ENCODE results near the gene CRTAP. TPM values are rescaled to one million over a fixed set of nuclear protein-coding genes. Genes with fewer than 3 reads are reported as not detected.
"Not testable (repeated sequence)": the region's sequence is repeated elsewhere in the genome, so short reads cannot be mapped to it uniquely, and the experiment has no call there.

Gene CRTAP
- total RNA-seq (100 to 1,000 TPM; 228 to 238 TPM), polyA plus RNA-seq (ENCODE audit: insufficient read length in 6 of 6) (100 to 1,000 TPM; 229 to 248 (median 243) TPM)
- long read RNA-seq, donor 1, full-length matches to known transcripts = 51 of 108 reads
- long read RNA-seq, donor 1, partial matches to known transcripts = 45 of 108 reads
- long read RNA-seq, donor 1, other reads (novel, unspliced or antisense) = 12 of 108 reads
- long read RNA-seq, donor 2, full-length matches to known transcripts = 56 of 73 reads
- long read RNA-seq, donor 2, partial matches to known transcripts = 17 of 73 reads
- long read RNA-seq, donor 2, other reads (novel, unspliced or antisense) = 0 of 73 reads
- long read RNA-seq, donor 3, full-length matches to known transcripts = 37 of 50 reads
- long read RNA-seq, donor 3, partial matches to known transcripts = 13 of 50 reads
- long read RNA-seq, donor 3, other reads (novel, unspliced or antisense) = 0 of 50 reads
- long read RNA-seq, donor 4, full-length matches to known transcripts = 32 of 66 reads
- long read RNA-seq, donor 4, partial matches to known transcripts = 27 of 66 reads
- long read RNA-seq, donor 4, other reads (novel, unspliced or antisense) = 7 of 66 reads
- long read RNA-seq, donor 5, full-length matches to known transcripts = 36 of 53 reads
- long read RNA-seq, donor 5, partial matches to known transcripts = 10 of 53 reads
- long read RNA-seq, donor 5, other reads (novel, unspliced or antisense) = 7 of 53 reads
- long read RNA-seq, donor 6, full-length matches to known transcripts = 29 of 34 reads
- long read RNA-seq, donor 6, partial matches to known transcripts = 5 of 34 reads
- long read RNA-seq, donor 6, other reads (novel, unspliced or antisense) = 0 of 34 reads
- long read RNA-seq, donor 7, full-length matches to known transcripts = 17 of 17 reads
- long read RNA-seq, donor 7, partial matches to known transcripts = 0 of 17 reads
- long read RNA-seq, donor 7, other reads (novel, unspliced or antisense) = 0 of 17 reads
- long read RNA-seq, donor 8, full-length matches to known transcripts = 39 of 44 reads
- long read RNA-seq, donor 8, partial matches to known transcripts = 0 of 44 reads
- long read RNA-seq, donor 8, other reads (novel, unspliced or antisense) = 5 of 44 reads
- long read RNA-seq, donor 9 = 0 reads
- long read RNA-seq, donor 10, full-length matches to known transcripts = 44 of 61 reads
- long read RNA-seq, donor 10, partial matches to known transcripts = 5 of 61 reads
- long read RNA-seq, donor 10, other reads (novel, unspliced or antisense) = 12 of 61 reads
- long read RNA-seq, donor 11, full-length matches to known transcripts = 10 of 10 reads
- long read RNA-seq, donor 11, partial matches to known transcripts = 0 of 10 reads
- long read RNA-seq, donor 11, other reads (novel, unspliced or antisense) = 0 of 10 reads
- long read RNA-seq, donor 12, full-length matches to known transcripts = 30 of 40 reads
- long read RNA-seq, donor 12, partial matches to known transcripts = 0 of 40 reads
- long read RNA-seq, donor 12, other reads (novel, unspliced or antisense) = 10 of 40 reads

DNA sequence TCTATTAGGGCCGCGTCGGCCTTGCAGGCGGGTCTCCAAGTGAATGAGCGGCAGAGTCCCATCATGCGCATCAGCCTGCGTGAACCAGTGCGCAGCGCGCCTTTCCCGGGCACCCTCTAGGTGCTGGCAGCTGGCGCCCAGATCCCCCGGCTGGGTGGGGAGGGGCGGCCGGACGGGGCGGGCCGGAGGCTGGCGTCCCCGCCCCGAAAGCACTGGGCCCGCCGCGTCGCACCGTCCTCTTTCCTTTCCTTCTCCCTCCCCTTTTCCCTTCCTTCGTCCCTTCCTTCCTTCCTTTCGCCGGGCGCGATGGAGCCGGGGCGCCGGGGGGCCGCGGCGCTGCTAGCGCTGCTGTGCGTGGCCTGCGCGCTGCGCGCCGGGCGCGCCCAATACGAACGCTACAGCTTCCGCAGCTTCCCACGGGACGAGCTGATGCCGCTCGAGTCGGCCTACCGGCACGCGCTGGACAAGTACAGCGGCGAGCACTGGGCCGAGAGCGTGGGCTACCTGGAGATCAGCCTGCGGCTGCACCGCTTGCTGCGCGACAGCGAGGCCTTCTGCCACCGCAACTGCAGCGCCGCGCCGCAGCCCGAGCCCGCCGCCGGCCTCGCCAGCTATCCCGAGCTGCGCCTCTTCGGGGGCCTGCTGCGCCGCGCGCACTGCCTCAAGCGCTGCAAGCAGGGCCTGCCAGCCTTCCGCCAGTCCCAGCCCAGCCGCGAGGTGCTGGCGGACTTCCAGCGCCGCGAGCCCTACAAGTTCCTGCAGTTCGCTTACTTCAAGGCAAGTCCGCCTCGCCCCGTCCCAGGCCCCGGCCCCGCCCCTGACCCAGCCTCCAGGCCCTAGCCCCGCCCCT lies at the start of gene CRTAP:
Gene CRTAP (plus strand): TSS at position 243 of the 850 bp plus-strand sequence. CDS start 64 bp downstream, at position 307.
- no peaks in the 10 kb centered on the region for H3K9me3 ChIP-seq
- peaks cover 0 to 3% of the 10 kb centered on the region in 2 donors for H3K36me3 ChIP-seq
- DNase-seq (peak; percentile 89 to 100 (median 97)), ATAC-seq (peak; percentile 95)
- peak within 1 kb of the TSS; percentile 52 to 70 for H3K4me3 ChIP-seq
- intact Hi-C loops (cut with DNase I) = no loop called here
- peak within 1 kb of the TSS; percentile 97 to 99 for H3K27ac ChIP-seq
- no peaks in the 10 kb centered on the region for H3K27me3 ChIP-seq
- TF ChIP-seq, protein P1, sequence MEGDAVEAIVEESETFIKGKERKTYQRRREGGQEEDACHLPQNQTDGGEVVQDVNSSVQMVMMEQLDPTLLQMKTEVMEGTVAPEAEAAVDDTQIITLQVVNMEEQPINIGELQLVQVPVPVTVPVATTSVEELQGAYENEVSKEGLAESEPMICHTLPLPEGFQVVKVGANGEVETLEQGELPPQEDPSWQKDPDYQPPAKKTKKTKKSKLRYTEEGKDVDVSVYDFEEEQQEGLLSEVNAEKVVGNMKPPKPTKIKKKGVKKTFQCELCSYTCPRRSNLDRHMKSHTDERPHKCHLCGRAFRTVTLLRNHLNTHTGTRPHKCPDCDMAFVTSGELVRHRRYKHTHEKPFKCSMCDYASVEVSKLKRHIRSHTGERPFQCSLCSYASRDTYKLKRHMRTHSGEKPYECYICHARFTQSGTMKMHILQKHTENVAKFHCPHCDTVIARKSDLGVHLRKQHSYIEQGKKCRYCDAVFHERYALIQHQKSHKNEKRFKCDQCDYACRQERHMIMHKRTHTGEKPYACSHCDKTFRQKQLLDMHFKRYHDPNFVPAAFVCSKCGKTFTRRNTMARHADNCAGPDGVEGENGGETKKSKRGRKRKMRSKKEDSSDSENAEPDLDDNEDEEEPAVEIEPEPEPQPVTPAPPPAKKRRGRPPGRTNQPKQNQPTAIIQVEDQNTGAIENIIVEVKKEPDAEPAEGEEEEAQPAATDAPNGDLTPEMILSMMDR (IDR thresholded peaks at IDR 0.05) = no peak
- peaks cover 8 to 42% of the 10 kb centered on the region in 2 donors for H3K4me1 ChIP-seq

- Histone ChIP-seq H3K36me3 (peaks cover 0 to 96% of the 10 kb centered on the region in 2 donors), H3K27me3 (no peaks in the 10 kb centered on the region), H3K27ac (no peak overlapping the region), H3K4me1 (no peaks in the 10 kb centered on the region), H3K4me3 (no peak overlapping the region), H3K9me3 (no peaks in the 10 kb centered on the region)
- intact Hi-C loops (cut with DNase I) = no loop called here
- DNase-seq = no peak
- ATAC-seq = no peak
- TF ChIP-seq, protein P1 (IDR thresholded peaks at IDR 0.05) = no peak
These were observed 48.9 kb upstream of the CRTAP start for GRCh38 chr3:33064929-33065328.

GRCh38 chr3:33067484-33067883 lies 46.3 kb upstream of the CRTAP start:
- Histone ChIP-seq H3K4me3 (no peak overlapping the region), H3K4me1 (no peaks in the 10 kb centered on the region), H3K9me3 (no peaks in the 10 kb centered on the region), H3K36me3 (peaks cover 0 to 92% of the 10 kb centered on the region in 2 donors), H3K27ac (no peak overlapping the region), H3K27me3 (no peaks in the 10 kb centered on the region)
- DNase-seq = no peak
- TF ChIP-seq, protein P1 (IDR thresholded peaks at IDR 0.05) = no peak
- ATAC-seq = no peak
- intact Hi-C loops (cut with DNase I) = no loop called here

GRCh38 chr3:33069862-33070261 lies 44.0 kb upstream of the CRTAP start:
- H3K4me1 ChIP-seq; ATAC-seq; H3K9me3 ChIP-seq; H3K27me3 ChIP-seq; H3K27ac ChIP-seq; H3K4me3 ChIP-seq; intact Hi-C loops (cut with DNase I): not testable (repeated sequence)
- peak in 1 of 4 donors; percentile 8 for DNase-seq
- peaks cover 0 to 71% of the 10 kb centered on the region in 2 donors for H3K36me3 ChIP-seq
